ENCODE measurements around the gene CEP112.
"Not testable (repeated sequence)": the region's sequence is repeated elsewhere in the genome, so short reads cannot be mapped to it uniquely, and the experiment has no call there.

CEP112 gene

DNA sequence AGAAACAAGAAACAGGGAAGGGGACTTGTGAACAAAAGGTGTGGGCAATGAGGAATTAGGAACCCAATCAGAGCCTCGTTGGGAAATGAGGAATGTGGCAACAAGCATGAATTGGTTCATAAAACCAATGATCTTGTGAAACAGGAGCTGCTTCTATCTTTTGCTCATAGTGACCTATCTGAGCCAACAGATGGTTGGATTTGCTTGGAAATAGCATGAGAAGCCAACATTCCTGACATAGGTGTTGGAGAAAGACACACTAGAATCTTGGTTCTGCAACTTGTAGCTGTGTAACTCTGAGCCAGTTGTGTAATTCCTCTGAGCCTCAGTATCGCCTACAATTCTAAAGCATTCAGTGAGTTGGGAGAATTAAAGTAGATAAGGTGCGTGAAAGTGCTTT is 378.6 kb downstream of the CEP112 start:
- TF ChIP-seq, protein P1, sequence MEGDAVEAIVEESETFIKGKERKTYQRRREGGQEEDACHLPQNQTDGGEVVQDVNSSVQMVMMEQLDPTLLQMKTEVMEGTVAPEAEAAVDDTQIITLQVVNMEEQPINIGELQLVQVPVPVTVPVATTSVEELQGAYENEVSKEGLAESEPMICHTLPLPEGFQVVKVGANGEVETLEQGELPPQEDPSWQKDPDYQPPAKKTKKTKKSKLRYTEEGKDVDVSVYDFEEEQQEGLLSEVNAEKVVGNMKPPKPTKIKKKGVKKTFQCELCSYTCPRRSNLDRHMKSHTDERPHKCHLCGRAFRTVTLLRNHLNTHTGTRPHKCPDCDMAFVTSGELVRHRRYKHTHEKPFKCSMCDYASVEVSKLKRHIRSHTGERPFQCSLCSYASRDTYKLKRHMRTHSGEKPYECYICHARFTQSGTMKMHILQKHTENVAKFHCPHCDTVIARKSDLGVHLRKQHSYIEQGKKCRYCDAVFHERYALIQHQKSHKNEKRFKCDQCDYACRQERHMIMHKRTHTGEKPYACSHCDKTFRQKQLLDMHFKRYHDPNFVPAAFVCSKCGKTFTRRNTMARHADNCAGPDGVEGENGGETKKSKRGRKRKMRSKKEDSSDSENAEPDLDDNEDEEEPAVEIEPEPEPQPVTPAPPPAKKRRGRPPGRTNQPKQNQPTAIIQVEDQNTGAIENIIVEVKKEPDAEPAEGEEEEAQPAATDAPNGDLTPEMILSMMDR (IDR thresholded peaks at IDR 0.05; ENCODE audit: low read depth, low read length): no peak

DNA sequence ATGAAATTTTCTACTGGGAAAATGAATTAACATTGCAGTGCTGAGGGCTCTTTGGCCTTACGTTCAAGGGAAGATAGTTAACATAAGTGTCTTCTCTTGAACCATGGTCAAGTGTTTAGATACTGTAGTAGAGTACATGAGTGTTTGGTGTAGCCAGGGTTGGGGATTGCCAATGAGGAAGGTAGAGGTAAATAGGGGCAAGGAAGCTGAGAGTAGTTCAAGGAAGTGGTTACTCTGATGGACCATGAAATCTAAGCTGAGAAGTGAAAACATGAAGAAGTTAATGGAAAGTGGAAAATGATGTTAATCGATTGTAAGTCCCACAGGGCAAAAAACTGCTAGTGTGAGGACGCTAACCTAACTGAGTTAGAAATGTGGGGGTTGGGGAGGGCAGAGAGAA is 380.9 kb downstream of the CEP112 start:
- H3K9me3 ChIP-seq: no peaks in the 10 kb centered on the region; the same call in 1 of the 2 replicates
- no peaks in the 10 kb centered on the region for H3K36me3 ChIP-seq
- H3K27me3 ChIP-seq: no peaks in the 10 kb centered on the region; the same call in 1 of the 2 replicates
- DNase-seq: no peak
- no peak overlapping the region for H3K4me3 ChIP-seq (ENCODE audit: low read depth, low read length)
- TF ChIP-seq, protein P1 (IDR thresholded peaks at IDR 0.05; ENCODE audit: low read depth, low read length): no peak
- no peaks in the 10 kb centered on the region for H3K4me1 ChIP-seq

More for the DNA sequence above, 378.6 kb downstream of the CEP112 start:
- Histone ChIP-seq H3K4me3 (ENCODE audit: low read depth, low read length) (no peak overlapping the region), H3K27me3 (no peaks in the 10 kb centered on the region; the same call in 1 of the 2 replicates), H3K4me1 (no peaks in the 10 kb centered on the region), H3K9me3 (no peaks in the 10 kb centered on the region; the same call in 1 of the 2 replicates), H3K36me3 (no peaks in the 10 kb centered on the region)
- no peak for DNase-seq

DNA sequence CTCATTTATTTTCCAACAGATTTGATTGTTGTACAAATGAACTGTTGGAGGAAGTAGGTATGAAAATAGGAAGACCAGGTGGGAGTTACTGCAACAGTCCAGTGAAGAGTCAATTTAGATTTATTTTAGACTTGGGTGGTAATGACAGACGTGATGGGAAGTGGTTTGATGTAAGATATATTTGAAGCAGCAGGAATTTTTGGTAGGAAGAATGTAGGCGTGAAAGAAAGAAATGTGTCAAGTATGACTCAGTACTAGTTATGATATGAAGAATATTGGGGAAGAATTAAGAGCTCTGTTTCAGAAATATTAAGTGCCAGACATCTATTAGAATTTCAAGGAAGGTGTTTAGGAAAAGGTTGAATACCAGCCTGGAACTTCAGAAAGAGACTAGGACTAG is 382.6 kb downstream of the CEP112 start:
- H3K27me3 ChIP-seq: peaks cover 4% of the 10 kb centered on the region; the same call in 1 of the 2 replicates
- no peaks in the 10 kb centered on the region; the same call in 1 of the 2 replicates for H3K9me3 ChIP-seq
- no peak overlapping the region for H3K4me3 ChIP-seq (ENCODE audit: low read depth, low read length)
- no peaks in the 10 kb centered on the region for H3K36me3 ChIP-seq
- TF ChIP-seq, protein P1 (IDR thresholded peaks at IDR 0.05; ENCODE audit: low read depth, low read length): no peak
- no peak for DNase-seq
- H3K4me1 ChIP-seq: no peaks in the 10 kb centered on the region

DNA sequence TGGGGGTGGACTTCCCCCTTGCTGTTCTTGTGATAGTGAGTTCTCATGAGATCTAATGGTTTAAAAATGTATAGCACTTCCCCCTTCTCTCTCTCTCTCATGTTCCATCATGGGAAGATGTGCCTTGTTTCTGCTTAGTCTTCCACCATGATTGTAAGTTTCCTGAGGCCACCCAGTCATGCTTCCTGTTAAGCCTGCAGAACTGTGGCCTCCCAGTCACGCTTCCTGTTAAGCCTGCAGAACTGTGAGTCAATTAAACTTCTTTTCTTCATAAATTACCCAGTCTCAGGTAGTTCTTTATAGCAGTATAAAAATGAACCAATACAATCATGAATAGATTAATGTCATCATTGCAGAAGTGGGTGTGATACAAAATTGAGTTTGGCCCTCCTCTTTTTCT is 383.4 kb downstream of the CEP112 start:
- not testable (repeated sequence) for H3K4me3 ChIP-seq (ENCODE audit: low read depth, low read length); H3K9me3 ChIP-seq; DNase-seq; H3K4me1 ChIP-seq; H3K36me3 ChIP-seq; H3K27me3 ChIP-seq

DNA sequence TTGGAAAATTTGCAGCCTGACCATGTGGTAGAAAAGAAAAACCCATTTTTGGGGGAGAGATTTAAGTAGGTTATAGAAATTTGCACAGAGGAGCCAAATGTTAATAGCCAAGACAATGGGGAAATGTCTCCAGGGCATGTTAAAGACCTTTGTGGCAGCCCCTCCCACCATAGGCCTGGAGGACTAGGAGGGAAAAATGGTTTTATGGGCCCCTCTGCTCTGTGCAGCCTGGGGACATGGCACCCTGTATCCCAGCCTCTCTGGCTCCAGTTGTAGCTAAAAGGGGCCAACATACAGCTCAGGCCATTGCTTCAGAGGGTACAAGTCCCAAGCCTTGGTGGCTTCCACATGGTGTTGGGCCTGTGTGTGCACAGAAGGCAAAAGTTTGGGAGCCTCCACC is 384.6 kb downstream of the CEP112 start:
- Histone ChIP-seq H3K4me1 (no peaks in the 10 kb centered on the region), H3K27me3 (peaks cover 4% of the 10 kb centered on the region; the same call in 1 of the 2 replicates), H3K36me3 (no peaks in the 10 kb centered on the region), H3K9me3 (no peaks in the 10 kb centered on the region; the same call in 1 of the 2 replicates), H3K4me3 (ENCODE audit: low read depth, low read length) (no peak overlapping the region)
- TF ChIP-seq, protein P1 (IDR thresholded peaks at IDR 0.05; ENCODE audit: low read depth, low read length): no peak
- DNase-seq: no peak

DNA sequence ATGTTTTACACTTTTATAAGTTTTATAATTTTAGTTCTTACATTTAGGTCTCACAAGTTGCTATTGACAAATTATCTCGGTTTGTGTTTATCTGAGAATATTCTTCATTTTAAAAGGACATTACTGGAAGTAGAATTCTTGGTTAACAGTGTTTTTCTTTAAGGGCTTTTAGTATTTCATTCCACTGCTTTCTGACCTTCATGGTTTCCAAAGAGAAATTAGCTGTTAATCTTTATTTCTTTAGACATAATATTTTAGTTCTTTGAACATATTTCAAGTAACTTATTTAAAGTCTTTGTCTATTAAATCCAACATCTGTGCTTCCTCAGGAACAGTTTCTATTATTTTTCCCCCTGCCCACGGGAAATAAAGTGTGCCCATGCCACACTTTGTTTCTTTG is 390.4 kb downstream of the CEP112 start:
- Histone ChIP-seq H3K4me1 (no peaks in the 10 kb centered on the region), H3K27me3 (peaks cover 4% of the 10 kb centered on the region; the same call in 1 of the 2 replicates), H3K4me3 (ENCODE audit: low read depth, low read length) (no peak overlapping the region), H3K36me3 (no peaks in the 10 kb centered on the region), H3K9me3 (no peaks in the 10 kb centered on the region)
- TF ChIP-seq, protein P1 (IDR thresholded peaks at IDR 0.05; ENCODE audit: low read depth, low read length): no peak
- no peak for DNase-seq

DNA sequence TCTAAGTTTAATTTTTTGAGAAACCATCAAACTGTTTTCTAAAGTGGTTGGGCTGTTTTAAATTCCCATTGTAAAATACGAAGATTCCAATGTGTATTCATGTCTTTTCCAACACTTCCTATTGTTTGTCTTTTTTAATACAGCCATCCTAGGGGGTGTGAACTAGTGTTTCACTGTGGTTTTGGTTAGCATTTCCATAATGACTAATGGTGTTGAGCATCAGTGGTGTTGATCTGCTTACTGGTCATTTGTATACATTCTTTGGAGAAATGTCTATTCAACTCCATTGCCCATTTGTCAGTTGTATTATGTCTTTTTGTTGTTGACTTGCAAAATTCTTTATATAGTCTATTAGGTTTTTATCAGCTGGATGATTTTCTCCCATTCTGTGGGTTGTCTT is 391.3 kb downstream of the CEP112 start:
- Histone ChIP-seq H3K9me3 (no peaks in the 10 kb centered on the region), H3K4me1 (no peaks in the 10 kb centered on the region), H3K4me3 (ENCODE audit: low read depth, low read length) (no peak overlapping the region), H3K36me3 (no peaks in the 10 kb centered on the region), H3K27me3 (peaks cover 4% of the 10 kb centered on the region; the same call in 1 of the 2 replicates)
- TF ChIP-seq, protein P1 (IDR thresholded peaks at IDR 0.05; ENCODE audit: low read depth, low read length): no peak
- no peak for DNase-seq

Data from BE2C (cell line).